Mucosa of descending colon (tissue), 3 donors: ENCODE results near the gene CCDC85C. TPM values are rescaled to one million over a fixed set of nuclear protein-coding genes. Genes with fewer than 3 reads are reported as not detected.

Source experiments
- ATAC-seq: fragments of 200-7000 bp; cut with Tn5 transposase; one replicate; pipeline ENCODE4 v1.9.1; 2020; ENCODE audit warnings: mild to moderate bottlenecking, moderate library complexity
- DNase-seq, 3 donors: peaks; one replicate each; pipeline ENCODE4 v3.0.0-alpha.2; 2020
- H3K36me3 ChIP-seq: fragments of 200-600 bp; one replicate; pipeline ENCODE4 v1.8.0; 2021; ENCODE audit warnings: low read depth, mild to moderate bottlenecking
- H3K4me1 ChIP-seq: fragments of 200-600 bp; one replicate; pipeline ENCODE4 v1.8.0; 2021; ENCODE audit warnings: low read depth, mild to moderate bottlenecking
- H3K4me3 ChIP-seq: fragments of 200-600 bp; one replicate; pipeline ENCODE4 v1.8.0; 2021; ENCODE audit warnings: mild to moderate bottlenecking
- H3K9me3 ChIP-seq: fragments of 200-600 bp; one replicate; pipeline ENCODE4 v1.8.0; 2021; ENCODE audit warnings: mild to moderate bottlenecking
- intact Hi-C, 2 donors: fragments of 100-400 bp; cut with DNase I in 1 of 2; cut with micrococcal nuclease in 1 of 2; formaldehyde crosslinking; loops; one replicate each; pipeline versions ENCODE4 v1.11.0 to v1.11.1; 2022; cut with DNase I, micrococcal nuclease
- total RNA-seq, 3 donors: library from RNA; stranded (reverse); fragmentation: NEBNext Ultra II Directional in 2 of 3; extraction: Animal tissue kit (Norgen Biotek cat#: 25700) in 2 of 3; gene quantifications; one replicate each; pipeline versions ENCODE4 v1.2.1 to v1.2.4, GENCODE V29; 2021 to 2023
- TF ChIP-seq, protein P1 (sequence below): fragments of 200-600 bp; IDR thresholded peaks from one replicate; pipeline ENCODE4 v1.8.0; 2022; ENCODE audit warnings: antibody characterized with exemption, mild to moderate bottlenecking
- donor health status: DM: no; HTN: no; CAD: no; lungs with moderate emphysema.
- donor health status: DM: no; HTN: no; CAD: no.
- donor health status: DM: no; HTN: yes; CAD: no.

Gene CCDC85C
- total RNA-seq, 3 donors from 2014 or later, result 66.2 to 102 (median 66.2) TPM

DNA sequence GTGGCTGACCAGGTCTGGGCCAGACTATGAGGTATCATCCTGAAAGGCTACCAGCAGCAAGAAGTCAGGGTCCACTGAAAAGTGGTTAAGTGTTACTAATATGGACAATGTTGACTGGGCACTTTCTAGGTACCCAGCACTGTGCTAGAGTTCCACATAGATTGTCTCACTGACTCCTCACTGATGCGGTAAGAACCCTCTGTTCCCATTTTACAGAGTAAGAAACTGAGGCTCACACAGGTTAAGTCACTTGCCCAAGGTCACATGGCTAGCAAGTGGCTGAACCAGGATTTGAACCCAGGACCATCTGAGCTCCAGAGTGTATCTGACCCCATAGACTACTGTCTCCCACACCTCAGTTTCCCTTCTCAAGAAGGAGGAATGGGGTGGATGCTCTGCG is 4.6 kb upstream of the CCDC85C start:
- TF ChIP-seq, protein P1, sequence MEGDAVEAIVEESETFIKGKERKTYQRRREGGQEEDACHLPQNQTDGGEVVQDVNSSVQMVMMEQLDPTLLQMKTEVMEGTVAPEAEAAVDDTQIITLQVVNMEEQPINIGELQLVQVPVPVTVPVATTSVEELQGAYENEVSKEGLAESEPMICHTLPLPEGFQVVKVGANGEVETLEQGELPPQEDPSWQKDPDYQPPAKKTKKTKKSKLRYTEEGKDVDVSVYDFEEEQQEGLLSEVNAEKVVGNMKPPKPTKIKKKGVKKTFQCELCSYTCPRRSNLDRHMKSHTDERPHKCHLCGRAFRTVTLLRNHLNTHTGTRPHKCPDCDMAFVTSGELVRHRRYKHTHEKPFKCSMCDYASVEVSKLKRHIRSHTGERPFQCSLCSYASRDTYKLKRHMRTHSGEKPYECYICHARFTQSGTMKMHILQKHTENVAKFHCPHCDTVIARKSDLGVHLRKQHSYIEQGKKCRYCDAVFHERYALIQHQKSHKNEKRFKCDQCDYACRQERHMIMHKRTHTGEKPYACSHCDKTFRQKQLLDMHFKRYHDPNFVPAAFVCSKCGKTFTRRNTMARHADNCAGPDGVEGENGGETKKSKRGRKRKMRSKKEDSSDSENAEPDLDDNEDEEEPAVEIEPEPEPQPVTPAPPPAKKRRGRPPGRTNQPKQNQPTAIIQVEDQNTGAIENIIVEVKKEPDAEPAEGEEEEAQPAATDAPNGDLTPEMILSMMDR, result no peak
- Histone ChIP-seq H3K36me3 (no peaks in the 10 kb centered on the region), H3K9me3 (no peaks in the 10 kb centered on the region), H3K4me1 (peaks cover 10% of the 10 kb centered on the region), H3K4me3 (no peak overlapping the region)
- DNase-seq (no peak), ATAC-seq (no peak)
- intact Hi-C loops, result no loop called here

DNA sequence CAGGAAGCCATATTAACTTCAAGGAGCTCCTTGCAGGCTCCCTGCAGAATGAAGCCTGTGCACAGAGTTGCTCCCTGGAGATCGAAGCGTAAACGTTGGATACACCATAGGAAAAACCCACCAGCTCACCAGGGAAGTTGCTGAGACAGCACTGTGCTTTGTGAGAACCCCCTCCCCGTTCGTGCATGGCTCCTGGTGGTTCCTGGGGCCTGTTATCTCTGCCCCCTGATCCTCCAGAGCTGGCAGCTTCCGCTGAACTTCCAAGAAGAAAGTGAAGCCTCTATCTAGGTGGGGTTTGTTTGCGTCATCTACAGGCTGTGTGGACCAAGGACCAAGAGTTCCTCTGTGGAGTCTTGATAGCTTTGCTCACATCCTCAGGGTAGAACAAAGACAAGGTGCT is 2.4 kb upstream of the CCDC85C start:
- H3K4me3 ChIP-seq, result no peak overlapping the region

DNA sequence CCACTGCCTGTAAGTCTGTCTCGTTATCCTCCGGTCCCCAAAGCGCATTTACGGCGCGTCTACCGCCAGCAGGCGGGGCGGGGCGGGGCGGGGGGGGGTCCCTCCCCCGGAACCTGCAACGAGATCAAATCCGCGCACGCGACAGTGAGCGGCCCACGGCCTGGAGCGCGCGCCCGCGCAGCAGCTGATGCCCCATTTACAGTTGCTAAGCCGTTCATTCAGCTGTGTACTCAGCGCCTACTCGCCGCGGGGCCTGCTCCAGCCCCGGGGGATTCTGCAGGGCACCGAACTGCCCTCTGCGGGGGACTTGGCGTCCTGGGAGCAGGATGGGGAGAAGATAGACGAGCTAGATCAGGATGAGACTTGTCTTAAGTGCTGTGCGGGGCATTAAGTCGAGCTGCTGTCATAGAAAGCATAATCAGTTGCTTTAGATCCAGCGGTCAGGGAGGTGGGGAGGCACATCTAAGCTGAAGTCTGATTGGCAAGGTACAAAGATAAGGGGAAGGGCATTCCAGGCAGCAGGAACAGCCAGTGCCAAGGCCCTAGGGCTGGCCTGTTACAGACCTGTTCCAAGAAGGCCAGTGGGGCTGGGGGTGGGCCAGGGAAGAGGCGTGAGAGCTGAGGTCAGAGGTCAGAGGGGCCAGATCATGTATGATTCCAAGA is 1.4 kb upstream of the CCDC85C start:
- TF ChIP-seq, protein P1, result no peak
- Histone ChIP-seq H3K36me3 (no peaks in the 10 kb centered on the region), H3K4me1 (peaks cover 28% of the 10 kb centered on the region), H3K4me3 (peak overlapping the region; percentile 42), H3K9me3 (no peaks in the 10 kb centered on the region)
- intact Hi-C loops, result no loop called here
- DNase-seq, result peak; percentile 77 to 82 (median 80)
- peak; percentile 16 for ATAC-seq

More for the DNA sequence above, 2.4 kb upstream of the CCDC85C start:
- Histone ChIP-seq H3K36me3 (no peaks in the 10 kb centered on the region), H3K9me3 (no peaks in the 10 kb centered on the region), H3K4me1 (peaks cover 19% of the 10 kb centered on the region)
- TF ChIP-seq, protein P1, result no peak
- no peak for ATAC-seq
- intact Hi-C loops, result no loop called here
- DNase-seq, result no peak

DNA sequence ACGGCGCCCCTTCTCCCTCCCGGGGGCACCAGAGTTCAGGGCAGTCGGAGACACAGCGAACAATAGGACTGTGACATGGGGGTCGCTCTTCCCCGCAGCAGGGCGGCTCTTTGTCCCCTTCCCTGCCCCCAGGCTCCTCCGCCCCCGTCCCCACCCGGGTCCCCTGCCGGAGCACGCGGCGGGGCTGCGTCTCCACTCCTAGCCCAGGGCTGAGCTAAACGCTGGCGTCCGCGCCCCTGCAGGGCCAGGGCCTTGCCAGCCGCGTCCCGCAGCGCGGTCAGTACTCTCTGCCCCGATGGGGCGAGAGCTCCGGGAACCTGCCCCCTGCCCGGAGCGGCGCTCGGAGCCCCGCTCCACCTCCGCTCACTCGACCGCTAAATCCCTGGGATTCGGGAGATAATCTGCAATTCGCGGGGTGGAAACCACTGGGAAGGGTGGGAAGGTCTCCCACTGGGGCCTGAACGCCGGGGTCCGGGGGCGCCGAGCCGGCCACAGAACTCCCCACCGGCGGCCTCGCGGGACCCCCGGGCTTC is 825 bp upstream of the CCDC85C start:
- H3K4me1 ChIP-seq, result peaks cover 34% of the 10 kb centered on the region
- no peaks in the 10 kb centered on the region for H3K36me3 ChIP-seq
- DNase-seq (peak in 2 of 3 donors; percentile 39 to 75), ATAC-seq (peak; percentile 44)
- H3K9me3 ChIP-seq, result no peaks in the 10 kb centered on the region
- TF ChIP-seq, protein P1, result no peak
- peak overlapping the region; percentile 42 for H3K4me3 ChIP-seq
- intact Hi-C loops, result no loop called here

DNA sequence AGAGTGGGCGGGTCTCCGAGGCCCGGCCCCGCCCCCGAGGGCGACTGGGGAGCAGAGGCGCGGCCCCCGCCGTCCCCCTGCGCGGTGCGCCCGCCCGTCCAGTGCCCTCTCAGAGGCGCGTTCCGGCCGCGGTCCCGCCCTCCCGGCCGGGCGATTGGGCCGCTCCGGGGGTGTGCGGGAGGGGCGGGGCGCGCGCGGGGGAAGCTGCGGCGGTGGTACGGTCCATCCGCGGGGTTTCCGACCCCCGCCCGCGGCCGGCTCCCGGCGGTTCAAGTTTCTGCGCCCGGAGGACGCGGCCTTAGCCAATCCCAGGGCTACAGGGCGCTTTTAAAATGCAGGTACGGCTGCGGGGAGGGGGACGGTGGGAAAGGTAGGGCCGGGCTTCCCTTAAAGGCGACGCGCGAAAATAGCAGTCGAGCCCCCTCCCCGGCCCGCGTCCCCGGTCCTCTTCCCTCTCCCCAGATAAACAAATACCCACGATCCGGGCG is 315 bp upstream of the CCDC85C start:
- Histone ChIP-seq H3K9me3 (no peaks in the 10 kb centered on the region), H3K4me3 (peak overlapping the region; percentile 42), H3K36me3 (no peaks in the 10 kb centered on the region), H3K4me1 (peaks cover 39% of the 10 kb centered on the region)
- TF ChIP-seq, protein P1, result no peak
- intact Hi-C loops, result no loop called here
- DNase-seq (peak; percentile 90 to 98 (median 95)), ATAC-seq (peak; percentile 89)
